A673 (cell line): ENCODE results near the gene ANAPC2. TPM values are rescaled to one million over a fixed set of nuclear protein-coding genes. Genes with fewer than 3 reads are reported as not detected.

Source experiments
- BruUV-seq: library from RNA; stranded (reverse); fragments of 400-500 nt; replicated peaks from 2 replicates; lab custom pipeline; 2021; lab: Mats Ljungman, UMichigan
- CTCF ChIA-PET: fragments of 300-600 bp; sonication (Branson Sonifier 250); formaldehyde crosslinking; loops from one replicate; lab custom pipeline; 2022; ENCODE audit warnings: antibody characterized with exemption; lab: Charles Lee
- POLR2A ChIA-PET: fragments of 300-600 bp; sonication (Branson Sonifier 250); formaldehyde crosslinking; loops from one replicate; lab custom pipeline; 2022; ENCODE audit warnings: antibody characterized with exemption; ENCODE audit not compliant: low non-redundant PET; lab: Charles Lee
- DNase-seq: peaks from one replicate; pipeline ENCODE4 v3.0.0-alpha.2; 2015; ENCODE audit warnings: low spot score
- H3K27ac ChIP-seq: fragments of 200-600 bp; sonication (generic); 2 replicates; pipeline ENCODE4 v1.5.1; 2016; ENCODE audit warnings: mixed run types, low read depth, mild to moderate bottlenecking, mixed read lengths, antibody characterized with exemption, low read length; ENCODE audit not compliant: poor library complexity, severe bottlenecking
- H3K27me3 ChIP-seq: fragments of 200-600 bp; sonication (generic); replicated peaks from 2 replicates; pipeline ENCODE4 v1.6.1; 2017; ENCODE audit warnings: mixed run types, low read depth, mild to moderate bottlenecking, mixed read lengths, antibody characterized with exemption, low read length; ENCODE audit not compliant: insufficient read depth, poor library complexity
- H3K36me3 ChIP-seq: fragments of 200-600 bp; sonication (generic); 2 replicates; pipeline ENCODE4 v1.6.1; 2016; ENCODE audit warnings: mixed run types, mild to moderate bottlenecking, mixed read lengths, antibody characterized with exemption, low read length; ENCODE audit not compliant: insufficient read depth, poor library complexity, severe bottlenecking
- H3K4me1 ChIP-seq: fragments of 200-600 bp; sonication (generic); 2 replicates; pipeline ENCODE4 v1.6.1; 2017; ENCODE audit warnings: mixed run types, mild to moderate bottlenecking, mixed read lengths, antibody characterized with exemption, low read length; ENCODE audit not compliant: insufficient read depth, poor library complexity, severe bottlenecking
- H3K4me3 ChIP-seq: fragments of 200-600 bp; sonication (generic); 2 replicates; pipeline ENCODE4 v1.5.1; 2016; ENCODE audit warnings: low read depth, mixed run types, mild to moderate bottlenecking, mixed read lengths, low read length; ENCODE audit not compliant: poor library complexity, severe bottlenecking
- H3K9me3 ChIP-seq: fragments of 200-600 bp; sonication (generic); 2 replicates; pipeline ENCODE4 v1.6.1; 2016; ENCODE audit warnings: mixed run types, low read depth, mild to moderate bottlenecking, mixed read lengths, antibody characterized with exemption, low read length; ENCODE audit not compliant: poor library complexity, severe bottlenecking
- EZH2 ChIP-seq: fragments of 200-600 bp; sonication (generic); IDR thresholded peaks from 2 replicates; pipeline ENCODE4 v1.6.1; 2017; ENCODE audit warnings: borderline replicate concordance, low read depth, mild to moderate bottlenecking, mixed read lengths, antibody characterized with exemption, low read length; ENCODE audit not compliant: poor library complexity, severe bottlenecking
- intact Hi-C: fragments of 100-400 bp; cut with micrococcal nuclease; formaldehyde crosslinking; loops from one replicate; pipeline ENCODE4 v1.10.0; 2022; ENCODE audit not compliant: unreplicated experiment
- total RNA-seq: library from RNA; stranded (reverse); gene quantifications from 2 replicates; pipeline ENCODE4 v1.2.3, GENCODE V29; 2021
- TF ChIP-seq, protein P1 (sequence below): fragments of 300-800, 200-600 bp; sonication (generic); conservative IDR thresholded peaks from 2 replicates; pipeline ENCODE4 v1.5.1; 2017; ENCODE audit warnings: low read depth, mild to moderate bottlenecking, antibody characterized with exemption, low read length, moderate library complexity, mixed read lengths

The ANAPC2 gene
- total RNA-seq, 1 experiment from 2014 or later = 49.6 TPM

DNA sequence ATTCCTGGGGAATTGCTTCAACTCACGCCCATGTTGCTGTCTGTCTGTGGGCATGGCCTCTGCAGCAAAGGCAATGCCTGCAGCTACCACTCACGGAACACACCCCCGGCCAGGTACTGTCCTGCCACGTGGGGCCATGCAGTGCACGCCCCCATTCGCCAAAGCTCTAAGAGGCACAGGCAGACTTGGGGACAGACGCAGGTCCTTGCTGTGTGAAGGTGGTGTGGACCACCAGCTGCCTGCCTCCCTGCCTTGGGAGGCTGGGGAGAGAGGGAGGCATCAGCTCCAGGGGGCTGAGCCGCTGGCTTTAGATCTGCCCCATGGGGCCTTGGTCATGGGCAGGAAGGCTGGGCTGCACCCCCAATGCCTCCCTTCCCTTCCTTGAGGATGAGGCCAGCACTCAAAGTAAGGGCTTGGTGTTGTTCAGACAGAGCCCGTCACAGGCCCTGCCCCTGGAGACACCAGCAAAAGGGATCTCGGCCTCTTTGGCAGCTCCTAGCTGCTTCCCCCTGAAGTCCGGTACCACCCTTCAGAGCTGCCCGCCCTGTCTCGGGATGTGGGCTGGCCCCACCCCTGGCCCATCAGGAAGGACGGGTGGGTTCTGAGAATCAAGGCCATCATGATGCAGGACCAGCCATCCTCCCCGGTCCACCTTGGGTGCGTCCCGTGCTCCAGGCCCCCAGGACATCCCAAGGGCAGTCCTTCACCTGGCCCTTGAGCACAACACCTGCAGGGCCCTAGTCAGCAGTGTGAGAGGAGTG lies 47.1 kb downstream of the ANAPC2 start:
- Histone ChIP-seq H3K4me1 (no peaks in the 10 kb centered on the region), H3K36me3 (no peaks in the 10 kb centered on the region), H3K4me3 (no peak overlapping the region), H3K27ac (no peak overlapping the region), H3K27me3 (peaks cover 81% of the 10 kb centered on the region), H3K9me3 (no peaks in the 10 kb centered on the region)
- no peak for DNase-seq
- no peak for TF ChIP-seq EZH2
- TF ChIP-seq, protein P1, sequence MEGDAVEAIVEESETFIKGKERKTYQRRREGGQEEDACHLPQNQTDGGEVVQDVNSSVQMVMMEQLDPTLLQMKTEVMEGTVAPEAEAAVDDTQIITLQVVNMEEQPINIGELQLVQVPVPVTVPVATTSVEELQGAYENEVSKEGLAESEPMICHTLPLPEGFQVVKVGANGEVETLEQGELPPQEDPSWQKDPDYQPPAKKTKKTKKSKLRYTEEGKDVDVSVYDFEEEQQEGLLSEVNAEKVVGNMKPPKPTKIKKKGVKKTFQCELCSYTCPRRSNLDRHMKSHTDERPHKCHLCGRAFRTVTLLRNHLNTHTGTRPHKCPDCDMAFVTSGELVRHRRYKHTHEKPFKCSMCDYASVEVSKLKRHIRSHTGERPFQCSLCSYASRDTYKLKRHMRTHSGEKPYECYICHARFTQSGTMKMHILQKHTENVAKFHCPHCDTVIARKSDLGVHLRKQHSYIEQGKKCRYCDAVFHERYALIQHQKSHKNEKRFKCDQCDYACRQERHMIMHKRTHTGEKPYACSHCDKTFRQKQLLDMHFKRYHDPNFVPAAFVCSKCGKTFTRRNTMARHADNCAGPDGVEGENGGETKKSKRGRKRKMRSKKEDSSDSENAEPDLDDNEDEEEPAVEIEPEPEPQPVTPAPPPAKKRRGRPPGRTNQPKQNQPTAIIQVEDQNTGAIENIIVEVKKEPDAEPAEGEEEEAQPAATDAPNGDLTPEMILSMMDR = no peak
- no TSS peak for BruUV-seq
- ChIA-PET CTCF (no interaction called here), POLR2A (no interaction called here)
- intact Hi-C loops = no loop called here

DNA sequence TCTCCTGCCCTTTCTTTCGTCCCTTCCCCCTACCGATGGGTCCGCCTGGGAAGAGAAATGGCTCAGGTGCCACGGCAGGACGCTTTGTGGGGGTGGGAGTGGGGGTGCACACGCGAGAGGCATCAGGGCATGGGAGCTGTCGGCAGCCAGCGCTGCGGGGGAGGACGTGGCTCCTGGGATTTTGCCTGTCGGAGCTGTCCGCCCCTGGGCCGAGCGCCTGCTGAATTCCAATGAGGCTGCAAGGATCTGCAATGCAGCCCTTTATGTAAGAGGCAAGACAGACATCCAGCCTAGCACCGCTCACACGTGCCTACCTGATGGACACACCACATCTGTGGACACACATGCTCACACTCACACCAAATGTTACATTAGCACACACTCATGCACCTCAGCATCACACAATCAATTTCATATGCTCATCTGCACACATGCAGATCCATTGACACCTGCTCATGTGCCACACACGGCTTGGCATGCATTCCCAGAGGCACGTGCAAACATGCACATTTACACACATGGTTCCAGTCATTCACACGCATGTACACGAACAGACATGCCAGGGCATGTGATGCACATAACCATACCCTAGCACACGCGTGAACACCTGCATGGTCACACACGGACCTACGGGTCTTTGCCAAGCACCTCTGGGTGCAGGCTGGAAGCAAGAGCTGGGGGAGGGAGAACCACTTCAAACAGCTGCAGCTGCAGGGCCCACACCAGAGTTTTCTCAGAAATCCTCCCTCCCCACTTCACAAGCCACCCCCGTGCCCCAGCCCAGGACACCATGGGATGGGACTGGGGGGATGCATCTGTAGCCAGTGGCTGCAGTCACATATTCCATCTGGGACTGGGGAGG lies 48.0 kb downstream of the ANAPC2 start:
- intact Hi-C loops = no loop called here
- no peaks in the 10 kb centered on the region for H3K36me3 ChIP-seq

DNA sequence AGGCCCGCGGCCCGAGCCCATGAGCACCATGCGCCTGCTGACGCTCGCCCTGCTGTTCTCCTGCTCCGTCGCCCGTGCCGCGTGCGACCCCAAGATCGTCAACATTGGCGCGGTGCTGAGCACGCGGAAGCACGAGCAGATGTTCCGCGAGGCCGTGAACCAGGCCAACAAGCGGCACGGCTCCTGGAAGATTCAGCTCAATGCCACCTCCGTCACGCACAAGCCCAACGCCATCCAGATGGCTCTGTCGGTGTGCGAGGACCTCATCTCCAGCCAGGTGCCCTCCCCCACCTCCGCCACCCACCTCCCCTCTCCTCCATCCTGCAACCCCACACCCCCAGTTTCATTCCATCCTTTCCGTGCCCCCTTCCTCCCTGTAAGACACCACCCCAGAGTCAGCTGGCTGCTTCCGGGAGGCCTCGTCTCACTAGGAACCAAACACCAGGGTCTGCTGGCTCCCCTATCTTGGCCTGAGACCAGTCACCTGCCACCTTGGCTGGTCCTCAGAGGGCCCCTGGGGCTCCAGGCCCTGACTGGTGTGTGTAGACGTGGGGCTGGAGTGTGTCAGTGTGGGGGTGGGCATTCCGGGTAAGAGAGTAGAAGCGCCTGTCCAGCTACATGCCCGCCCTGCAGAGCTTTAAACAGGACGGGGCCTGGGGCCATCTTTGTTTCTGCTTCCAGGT lies 48.8 kb downstream of the ANAPC2 start:
- no peaks in the 10 kb centered on the region for H3K4me1 ChIP-seq
- TF ChIP-seq, protein P1 = no peak
- TF ChIP-seq EZH2 = no peak
- H3K4me3 ChIP-seq = no peak overlapping the region
- DNase-seq = no peak
- no TSS peak for BruUV-seq
- H3K27ac ChIP-seq = no peak overlapping the region
- CTCF ChIA-PET = no interaction called here
- intact Hi-C loops = no loop called here
- peaks cover 92% of the 10 kb centered on the region for H3K27me3 ChIP-seq
- no peaks in the 10 kb centered on the region for H3K36me3 ChIP-seq
- POLR2A ChIA-PET = no interaction called here
- H3K9me3 ChIP-seq = no peaks in the 10 kb centered on the region

More for the DNA sequence above, 48.0 kb downstream of the ANAPC2 start:
- H3K4me3 ChIP-seq = no peak overlapping the region
- no TSS peak for BruUV-seq
- no peaks in the 10 kb centered on the region for H3K9me3 ChIP-seq
- TF ChIP-seq EZH2 = no peak
- TF ChIP-seq, protein P1 = no peak
- no peak for DNase-seq
- POLR2A ChIA-PET = no interaction called here
- no peaks in the 10 kb centered on the region for H3K4me1 ChIP-seq
- H3K27ac ChIP-seq = no peak overlapping the region
- peaks cover 86% of the 10 kb centered on the region for H3K27me3 ChIP-seq
- CTCF ChIA-PET = no interaction called here
